Measurements from ENCODE around the gene PRKAG2.

Gene PRKAG2

DNA sequence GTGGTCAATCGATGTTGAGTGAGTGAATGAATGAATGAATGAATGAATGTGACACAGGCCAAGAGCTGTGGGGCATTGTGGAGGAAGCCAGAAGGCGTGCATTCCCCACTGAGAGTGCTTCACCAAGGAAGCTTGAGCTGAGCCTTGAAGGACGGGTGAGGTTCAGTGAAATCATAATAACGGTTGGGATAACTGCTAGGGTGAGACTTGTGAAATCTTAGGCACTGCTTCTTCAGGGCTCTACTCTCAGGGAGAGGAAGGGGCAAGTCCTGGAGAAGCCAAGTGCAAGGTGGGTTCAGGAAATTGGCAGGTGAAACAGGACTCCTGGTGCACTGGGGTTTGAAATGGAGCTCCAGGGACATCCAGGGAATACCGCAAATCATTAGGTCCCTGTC lies 23.7 kb upstream of the PRKAG2 start:
- no peak for DNase-seq

DNA sequence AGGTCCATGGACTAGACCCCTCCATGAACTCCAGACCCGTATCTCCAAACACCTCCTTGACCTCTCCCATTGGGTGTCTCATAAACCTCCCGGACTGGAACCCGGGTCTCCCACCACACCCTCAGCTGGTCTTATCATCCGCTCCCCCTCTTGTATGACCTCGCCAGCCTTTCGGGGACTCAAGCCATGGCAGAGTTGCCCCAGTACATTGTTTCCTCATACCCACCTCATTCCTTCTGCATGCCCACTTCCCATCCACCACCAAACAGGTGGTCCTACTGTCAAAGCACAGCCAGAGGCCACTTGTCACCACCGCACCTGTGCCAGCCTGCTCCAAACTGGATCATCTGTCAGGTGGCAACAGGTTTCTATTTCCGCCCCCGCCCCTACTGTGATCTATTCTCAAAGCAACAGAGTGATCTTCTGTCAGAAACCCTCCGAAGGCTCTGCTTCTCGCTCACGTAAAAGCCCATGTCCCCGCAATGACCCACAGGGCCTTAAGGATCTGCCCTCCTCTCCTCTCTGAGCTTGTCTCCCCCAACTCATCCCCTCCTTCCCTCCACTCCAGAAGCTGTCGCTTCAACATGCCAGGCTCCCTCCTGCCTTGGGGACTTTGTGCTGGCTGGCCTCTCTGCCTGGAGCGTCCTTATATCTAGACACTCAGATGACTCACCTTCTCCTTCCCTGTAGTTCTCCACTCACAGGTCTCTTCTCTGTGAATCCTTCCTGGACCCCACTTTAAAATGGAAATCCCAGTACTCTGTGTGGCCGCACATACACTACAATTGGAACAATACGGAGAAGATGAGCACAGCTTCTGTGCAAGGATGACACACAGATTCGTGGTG lies 22.8 kb upstream of the PRKAG2 start:
- no peak for DNase-seq

DNA sequence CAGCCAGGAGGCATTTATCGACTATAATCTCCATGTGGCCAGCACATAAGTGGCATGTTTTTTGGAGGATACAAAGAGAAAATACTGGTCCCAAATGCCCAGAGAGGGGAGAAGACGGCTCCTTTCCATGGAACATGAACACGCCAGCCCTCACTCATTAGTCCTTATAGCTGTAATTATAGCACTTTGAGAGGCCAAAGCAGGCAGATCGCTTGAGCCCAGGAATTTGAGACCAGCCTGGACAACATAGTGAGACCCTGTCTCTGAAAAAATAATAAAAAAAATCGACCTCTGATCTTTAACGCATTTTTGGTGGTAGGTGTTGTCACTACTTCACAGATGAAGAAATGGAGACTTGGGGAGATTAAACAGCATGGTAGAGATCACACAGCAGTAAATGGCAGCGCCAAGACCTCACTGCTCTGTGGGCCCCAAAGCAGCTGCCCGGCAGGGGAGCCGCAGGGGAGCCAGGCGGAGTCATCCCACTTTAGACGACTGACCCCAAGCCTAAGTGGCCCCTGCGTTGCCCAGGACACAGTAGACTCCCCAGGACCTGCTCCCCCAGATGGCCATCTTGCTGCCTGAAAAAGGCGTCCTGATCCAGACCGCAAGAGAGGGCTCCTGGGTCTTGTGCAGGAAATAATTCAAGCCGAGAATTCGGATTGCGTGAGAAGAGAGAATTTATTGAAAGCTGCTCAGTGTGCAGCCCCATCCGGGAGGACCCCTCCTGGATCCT lies 21.2 kb upstream of the PRKAG2 start:
- DNase-seq: no peak

DNA sequence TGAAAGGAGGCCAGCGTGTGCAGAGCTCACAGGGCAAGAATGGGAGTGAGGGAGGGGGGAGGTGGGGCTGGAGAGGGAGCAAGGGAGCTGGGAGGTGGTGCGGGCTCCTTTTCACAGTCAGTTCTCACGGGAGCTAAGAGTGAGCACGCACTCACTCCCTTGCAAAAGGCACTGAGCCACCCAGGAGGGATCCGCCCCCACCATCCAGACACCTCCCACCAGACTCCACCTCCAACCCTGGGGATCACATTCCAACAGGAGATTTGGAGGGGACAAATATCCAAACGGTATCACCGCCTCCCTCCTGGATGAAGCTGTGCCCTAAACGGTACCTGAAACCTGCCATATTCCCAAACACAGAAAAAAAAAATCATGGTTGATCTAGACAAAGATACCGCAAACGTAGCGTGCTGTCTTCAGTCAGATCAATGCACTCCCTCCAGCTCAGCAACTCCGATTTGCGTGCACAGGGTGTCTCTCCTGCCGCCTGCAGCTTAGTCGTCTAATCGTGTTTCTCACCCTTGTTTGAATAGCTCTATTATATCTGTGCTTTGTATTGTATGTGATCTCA lies 20.3 kb upstream of the PRKAG2 start:
- DNase-seq: no peak

DNA sequence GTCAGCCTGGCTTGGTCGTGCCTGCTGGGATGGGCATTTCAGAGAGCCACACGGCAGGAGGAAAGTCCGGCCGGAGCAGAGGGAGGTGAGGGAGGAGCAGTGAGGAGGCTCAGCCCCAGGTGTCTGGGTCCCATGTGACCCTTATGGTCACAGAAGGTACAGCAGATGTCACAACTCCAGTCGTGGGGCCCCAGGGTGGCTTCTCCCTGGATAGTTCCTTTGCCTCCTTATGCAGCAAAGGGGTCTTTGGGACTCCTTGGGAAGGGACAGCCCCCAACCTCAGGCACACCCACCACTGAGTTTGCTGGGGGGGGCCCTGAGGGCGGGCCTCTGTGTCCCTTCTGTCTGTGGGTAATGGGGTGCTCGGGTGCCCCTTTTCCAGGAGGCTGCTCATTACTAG lies 19.6 kb upstream of the PRKAG2 start:
- no peak for DNase-seq

DNA sequence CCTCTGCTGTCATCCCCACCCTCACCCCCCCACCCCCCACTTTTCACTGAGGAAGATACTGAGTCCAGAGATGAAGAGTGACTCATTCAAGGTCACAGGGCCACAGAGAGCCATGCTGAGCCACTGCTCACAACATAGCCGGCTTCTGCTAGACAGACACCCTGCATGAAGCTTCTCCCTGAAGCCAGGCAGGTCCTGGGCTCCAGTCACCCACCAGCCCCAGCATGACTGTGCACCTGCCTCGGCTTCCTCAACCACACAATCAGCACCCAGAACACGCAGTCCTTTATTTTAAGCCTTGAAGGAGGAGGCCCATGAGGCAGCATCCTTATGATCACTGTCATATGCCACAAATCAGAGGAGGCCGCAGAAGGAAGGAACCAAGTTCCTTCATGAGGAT lies 19.2 kb upstream of the PRKAG2 start:
- no peak for DNase-seq

DNA sequence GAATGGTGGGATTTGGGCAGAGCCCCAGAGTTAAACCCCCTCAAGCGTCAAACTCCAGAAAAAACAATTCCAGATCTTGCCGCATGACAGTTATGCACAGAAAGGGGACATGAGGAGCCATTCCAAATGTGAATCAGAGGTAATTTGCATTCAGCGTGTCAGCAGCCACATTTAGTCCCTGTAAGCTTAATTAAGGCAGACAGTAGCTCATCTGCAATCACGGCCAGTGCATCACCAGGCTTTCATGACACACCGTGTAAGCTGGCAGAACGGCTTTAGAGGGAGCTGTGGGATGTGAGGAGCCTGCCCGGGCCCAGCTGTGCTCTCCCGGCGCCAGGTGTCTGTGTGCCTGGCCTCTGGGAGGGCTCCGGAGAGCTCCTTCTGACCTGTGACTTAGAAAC lies 18.7 kb upstream of the PRKAG2 start:
- no peak for DNase-seq

DNA sequence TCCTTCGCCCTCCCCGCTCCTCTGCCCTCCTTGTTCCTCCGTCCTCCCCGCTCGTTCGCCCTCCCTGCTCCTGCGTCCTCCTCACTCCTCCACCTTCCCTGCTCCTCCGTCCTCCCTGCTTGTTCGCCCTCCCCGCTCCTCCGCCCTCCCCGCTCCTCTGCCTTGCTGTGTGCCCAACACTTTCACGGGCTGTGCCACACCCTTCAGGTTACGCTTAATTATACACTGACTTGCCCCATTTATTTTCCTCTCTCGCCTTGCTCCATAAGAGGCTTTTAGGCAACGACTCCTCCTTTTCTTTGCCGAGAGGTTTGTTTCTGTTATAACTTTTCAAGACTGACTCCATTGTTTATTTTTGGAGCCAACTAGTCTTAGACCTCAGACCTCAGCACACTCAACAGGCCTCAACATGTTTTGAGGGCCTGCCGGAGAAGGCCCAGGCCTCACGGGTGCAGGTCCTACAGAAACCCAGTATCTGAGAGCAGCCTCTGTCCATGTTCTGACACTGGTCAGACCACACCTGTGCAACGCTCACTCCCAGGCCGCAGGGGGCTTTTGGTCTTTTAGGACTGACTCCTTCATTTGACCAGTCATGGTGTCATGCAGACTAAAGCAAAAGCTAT lies 18.2 kb upstream of the PRKAG2 start:
- DNase-seq: no peak

DNA sequence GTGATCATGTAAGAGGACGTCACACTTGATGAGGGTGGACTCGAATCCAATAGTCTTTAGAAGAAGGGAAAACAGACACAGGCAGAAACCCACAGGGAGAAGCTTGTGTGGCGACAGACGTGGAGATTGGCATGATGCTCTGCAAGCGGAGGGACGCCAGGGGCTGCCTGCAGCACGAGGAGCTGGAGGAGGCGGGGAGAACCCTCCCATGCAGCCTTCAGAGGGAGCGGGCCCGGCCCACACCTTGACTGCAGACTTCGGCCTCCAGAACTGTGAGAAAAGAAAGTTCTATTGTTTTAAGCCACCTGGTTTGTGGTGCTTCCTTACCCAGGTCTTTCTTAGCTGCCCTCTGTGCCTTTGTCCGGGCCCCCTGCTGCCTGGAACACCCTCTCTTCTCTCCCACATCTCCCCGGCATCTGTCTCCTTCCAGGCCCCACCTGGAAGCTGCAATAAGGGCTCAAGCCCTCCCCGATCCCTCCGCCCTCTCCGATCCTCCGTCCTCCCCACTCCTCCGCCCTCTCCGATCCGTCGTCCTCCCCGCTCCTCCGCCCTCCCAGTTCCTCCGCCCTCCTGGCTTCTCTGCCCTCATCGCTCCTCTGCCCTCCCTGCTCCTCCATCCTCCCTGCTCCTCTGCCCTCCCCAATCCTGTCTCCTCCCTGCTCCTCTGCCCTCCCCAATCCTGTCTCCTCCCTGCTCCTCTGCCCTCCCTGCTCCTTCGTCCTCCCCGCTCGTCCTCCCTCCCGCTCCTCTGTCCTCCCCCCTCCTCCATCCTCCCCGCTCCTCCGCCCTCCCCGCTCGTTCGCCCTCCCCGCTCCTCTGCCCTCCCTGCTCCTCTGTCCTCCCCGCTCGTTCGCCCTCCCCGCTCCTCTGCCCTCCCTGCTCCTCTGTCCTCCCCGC lies 17.4 kb upstream of the PRKAG2 start:
- DNase-seq: no peak

DNA sequence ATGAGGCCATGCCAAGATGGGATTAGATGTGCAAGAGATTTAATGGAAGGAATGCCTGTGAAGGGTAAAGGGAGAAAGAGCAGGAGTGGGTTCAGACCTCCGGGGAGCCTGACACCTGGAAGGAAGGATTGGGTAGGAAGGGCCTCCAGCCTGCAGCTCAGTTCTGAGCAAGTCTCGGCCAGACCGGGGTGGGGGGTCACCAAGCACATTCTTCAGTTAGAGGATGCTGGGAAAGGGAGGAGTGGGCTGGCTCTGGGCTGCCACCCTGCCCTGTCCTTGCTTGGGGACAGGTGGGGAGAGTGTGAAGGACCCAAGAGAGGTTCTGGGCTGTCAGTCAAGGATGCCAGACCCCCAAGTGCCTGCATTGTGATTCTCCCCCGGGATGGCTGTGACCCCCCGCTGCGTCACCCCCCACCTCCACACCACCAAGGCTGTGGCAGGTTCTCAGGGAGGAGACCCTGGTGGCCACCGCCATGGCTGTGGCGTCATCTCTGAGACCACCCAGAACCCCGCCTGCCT lies 16.5 kb upstream of the PRKAG2 start:
- DNase-seq: no peak

DNA sequence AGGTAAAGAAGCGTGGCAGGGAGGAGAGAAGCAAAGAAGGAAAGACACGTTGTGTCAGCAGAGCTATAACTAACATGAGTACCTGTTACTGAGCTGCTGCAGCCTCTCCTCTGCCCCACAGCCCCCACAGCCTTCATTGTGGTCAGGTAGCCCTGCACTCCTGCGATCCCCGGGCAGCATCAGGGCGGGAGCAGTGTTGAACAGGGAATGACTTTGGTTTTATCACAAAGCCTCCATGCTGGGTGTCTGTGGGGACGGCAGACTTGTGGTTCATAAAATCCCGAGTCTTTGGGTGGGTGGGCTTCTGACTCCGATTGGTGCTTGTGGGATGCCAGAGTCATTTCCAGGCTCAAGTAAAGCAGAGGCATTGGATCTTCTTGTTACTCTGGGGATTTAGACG lies 14.8 kb upstream of the PRKAG2 start:
- DNase-seq: no peak

DNA sequence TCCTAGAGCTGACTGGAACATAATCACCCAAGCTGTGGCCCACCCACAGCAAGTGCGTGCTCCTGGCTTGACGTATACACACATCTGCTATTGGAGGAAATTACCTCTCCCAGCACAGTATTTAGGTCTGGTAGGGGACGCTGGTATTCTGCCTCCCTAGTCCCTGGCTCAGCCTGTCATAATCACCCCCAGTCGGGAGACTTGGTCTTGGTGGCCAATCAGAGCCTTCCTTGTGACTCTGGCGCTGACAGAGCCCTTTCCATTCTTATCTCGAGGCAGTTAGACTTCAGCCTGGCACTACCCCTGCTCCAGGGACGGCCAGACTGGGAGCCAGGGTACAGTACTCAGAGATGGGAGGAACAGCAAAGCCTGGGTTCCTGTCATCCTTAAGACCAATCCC lies 14.3 kb upstream of the PRKAG2 start:
- no peak for DNase-seq

DNA sequence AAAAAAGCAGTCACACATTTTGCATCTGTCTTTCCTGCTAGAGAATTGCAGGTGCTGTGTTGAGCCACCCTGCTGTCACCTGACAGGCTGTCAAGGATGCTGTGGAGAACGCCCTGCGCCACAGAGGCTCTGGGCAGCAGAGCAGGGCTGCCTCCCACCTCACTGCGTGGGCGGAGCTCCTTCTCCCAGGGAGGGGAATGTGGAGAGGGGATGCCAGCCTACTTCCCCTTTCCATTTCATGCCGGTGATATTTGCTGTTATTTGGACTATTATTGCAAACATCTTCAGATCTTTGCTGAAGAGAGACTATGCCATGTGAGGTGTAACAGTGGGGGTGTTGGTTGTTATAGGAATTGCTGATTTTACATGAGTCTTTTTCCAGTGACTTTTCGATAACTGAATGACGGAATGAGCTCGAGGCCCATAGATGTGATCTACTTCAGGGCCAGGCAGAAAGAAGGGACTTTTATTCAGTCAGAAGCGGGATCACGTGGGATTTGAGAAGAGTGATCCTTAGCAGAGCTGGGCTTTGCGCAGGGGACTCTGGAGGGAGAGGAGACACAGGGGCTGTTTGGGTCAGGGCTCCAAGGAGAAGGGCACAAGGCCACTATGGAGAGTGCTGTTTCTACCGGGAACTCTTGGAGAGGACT lies 13.6 kb upstream of the PRKAG2 start:
- DNase-seq: no peak

DNA sequence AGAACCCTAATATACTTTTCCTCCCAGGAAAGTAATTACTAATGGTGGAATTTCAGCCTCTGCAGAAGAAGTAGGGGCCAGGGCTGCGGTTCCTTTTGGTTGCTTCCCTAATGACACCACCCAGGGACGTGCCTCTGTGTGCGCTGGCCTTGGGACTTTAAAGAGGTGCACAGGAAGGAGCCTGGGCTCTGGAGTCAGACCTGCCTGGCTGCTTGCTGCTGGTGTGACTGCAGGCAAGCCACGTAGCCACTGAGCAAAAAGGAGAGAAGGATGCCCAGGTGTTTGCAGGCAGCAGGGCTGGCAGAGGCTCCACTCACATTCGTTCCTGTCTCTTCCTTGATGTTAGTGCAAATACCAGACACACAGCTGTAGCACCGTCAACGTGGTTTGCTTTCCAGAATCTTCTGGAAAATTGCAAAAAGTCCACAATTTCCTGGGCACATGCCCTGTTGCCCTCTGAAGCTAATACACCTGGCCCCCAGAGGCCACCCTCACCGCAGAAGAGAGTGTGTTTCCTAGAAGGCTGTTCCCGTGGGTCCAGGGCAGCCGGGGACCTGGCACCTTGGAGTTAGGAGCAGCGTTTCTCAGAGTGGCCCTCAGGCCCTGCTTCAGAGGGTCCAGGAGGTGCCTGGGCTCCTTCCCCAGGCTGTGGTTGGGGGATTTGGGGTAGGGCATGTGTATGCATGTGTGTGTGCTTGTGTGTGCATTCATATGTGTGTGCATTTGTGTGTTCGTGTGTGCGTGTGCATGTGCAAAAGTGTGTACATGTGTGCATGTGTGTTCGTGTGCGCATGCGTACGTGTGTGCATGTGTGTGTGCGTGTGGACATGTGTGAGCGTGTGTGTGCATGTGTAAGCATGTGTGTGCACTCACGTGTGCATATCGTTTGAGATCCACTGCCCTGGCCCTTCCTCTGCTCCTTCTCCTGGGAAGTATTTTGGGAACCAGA lies 12.8 kb upstream of the PRKAG2 start:
- DNase-seq: no peak

DNA sequence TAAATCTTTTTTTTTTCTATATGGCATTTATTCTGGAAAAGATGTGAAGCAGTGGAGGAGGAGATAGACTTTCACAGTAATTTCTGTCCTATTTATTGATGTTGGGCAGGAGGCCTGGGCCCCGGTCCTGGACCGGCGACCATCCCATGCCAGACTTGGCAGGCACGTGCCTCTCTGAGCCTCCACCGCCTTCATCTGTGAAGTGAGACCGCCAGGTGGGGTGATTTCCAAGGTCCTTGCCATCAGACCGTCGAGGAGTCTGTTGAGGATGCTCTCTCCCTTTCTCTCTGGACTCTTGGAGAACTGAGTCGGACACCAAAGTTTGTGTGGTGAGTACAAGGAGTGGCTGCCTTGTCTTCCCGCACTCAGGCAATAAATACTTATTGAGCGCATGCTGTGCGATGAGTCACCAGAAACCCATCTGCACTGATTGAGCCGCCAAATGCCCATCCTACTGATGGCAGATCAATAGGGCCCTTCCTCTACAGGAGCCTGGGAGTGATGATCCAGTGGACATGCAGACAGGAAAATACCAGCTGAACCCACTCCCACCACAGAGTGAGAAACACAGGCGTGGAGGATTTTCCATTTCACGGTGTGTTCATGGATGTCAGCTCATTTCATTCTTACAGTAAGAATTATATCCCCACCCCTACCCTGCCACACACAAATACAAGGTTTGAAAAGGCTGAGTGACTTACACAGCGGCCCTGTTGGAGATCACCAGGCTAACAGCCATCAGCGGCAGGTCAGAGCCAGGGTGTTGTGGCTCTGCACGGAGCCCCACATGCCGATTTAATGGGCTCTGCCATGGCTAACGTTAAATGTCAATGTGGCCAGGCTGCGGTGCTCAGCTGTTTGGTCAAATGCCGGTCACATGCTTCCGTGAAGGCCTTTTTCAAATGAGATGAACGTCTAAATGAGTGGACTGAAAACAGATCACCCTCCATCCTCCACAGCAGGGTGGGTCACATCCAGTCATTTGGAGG lies 11.5 kb upstream of the PRKAG2 start:
- no peak for DNase-seq

DNA sequence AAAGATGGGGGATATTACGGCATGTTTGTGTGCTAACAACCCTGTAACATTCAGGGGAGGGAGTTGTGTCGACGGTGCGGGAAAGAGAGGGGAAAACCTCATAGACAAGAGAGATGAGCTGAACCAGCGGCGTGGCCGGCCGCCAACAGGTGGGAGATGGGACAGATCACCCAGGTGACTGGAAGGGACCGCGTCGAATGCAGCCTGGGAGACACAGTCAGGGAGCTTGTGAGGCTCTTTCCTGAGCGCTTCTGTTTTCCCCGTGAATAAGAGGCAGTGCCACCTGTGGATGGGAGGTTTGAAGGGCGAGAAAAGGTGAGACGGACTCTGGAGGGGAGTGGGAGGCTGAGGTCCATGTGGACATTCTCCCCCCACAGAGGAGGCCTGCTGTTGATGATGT lies 9.9 kb upstream of the PRKAG2 start:
- DNase-seq: no peak

DNA sequence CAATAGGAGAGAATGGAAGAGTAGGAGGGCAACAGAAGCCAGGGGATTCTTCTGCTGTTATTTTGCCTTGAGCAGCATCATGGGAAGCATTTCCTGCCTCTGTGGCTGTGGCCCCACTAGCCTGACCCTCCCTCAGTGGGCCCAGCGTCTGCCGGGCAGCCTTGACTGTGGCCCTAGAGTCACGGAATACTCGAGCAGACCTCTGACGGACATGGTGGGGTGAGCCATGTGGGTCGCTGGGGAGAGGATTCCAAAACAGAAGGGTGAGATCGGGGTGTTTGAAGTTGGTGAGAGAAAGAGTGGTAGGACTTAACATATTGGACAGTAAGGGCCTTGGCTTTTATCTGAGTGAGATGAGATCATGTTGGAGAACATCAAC lies 8.3 kb upstream of the PRKAG2 start:
- no peak for DNase-seq

DNA sequence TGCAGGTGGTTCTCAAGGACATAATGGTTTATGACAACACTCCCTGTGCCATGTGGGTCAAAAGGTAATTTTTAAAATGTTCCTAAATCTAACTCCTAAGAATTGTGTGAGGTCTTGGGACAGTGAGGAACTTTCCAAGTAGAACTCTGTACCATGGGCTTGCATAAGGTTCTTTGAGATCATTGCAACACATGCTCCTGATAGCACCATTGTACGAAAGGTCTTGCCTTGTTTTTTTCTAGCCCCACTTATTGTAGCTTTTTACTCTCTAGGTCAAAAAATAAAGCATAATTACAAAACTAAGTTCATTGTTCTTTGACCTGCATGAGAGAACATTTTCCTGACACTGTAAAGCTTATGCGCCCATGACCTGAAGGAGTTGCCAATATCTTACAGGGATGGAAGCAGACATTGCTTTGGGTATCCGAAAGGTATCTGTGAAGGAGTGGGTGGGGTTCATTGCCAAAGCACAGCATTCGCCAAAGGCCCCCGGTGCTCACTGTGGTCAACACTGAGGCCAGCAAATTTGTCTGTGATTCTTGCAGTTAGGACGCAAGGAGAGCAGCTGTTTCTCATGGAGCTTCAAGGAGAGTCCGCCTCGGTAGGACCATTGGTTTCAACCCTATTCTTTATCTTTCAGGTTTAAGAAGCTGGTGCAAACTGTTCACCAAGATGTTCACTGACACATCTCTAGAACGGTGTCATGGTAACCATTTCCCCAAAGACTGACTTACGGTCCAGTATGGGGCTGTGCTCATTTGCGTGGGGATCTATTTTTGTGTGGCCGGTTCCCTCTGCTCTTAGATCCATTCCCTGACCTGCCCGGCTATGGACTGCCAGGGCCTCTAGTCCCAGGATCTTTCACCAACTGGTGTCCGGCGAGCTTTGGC lies 7.6 kb upstream of the PRKAG2 start:
- no peak for DNase-seq

Data from stimulated activated CD4-positive, alpha-beta T cell treated with anti-CD3 and anti-CD28 coated beads, Interleukin-1b, Interleukin-23, amount 100 ng/mL, for 48 hours (primary cell).